Upper lobe of left lung (tissue), 4 donors: Measurements from ENCODE around the gene METTL26.

Experiments
- POLR2A ChIP-seq, 4 donors: fragments of 450-650 bp; IDR thresholded peaks; one replicate each; pipeline ENCODE4 v1.5.1; 2016 to 2017; ENCODE audit warnings: antibody characterized with exemption in 4 of 4, mild to moderate bottlenecking in 2 of 4
- TF ChIP-seq, protein P1 (sequence below), 6 experiments: fragments of 450-650 bp in 4 of 6; fragments of 200-600 bp in 2 of 6; sonication (generic) in 2 of 6; IDR thresholded peaks; one replicate each; pipeline ENCODE4 v1.5.1; 2016 to 2019; ENCODE audit warnings: antibody characterized with exemption in 6 of 6

DNA sequence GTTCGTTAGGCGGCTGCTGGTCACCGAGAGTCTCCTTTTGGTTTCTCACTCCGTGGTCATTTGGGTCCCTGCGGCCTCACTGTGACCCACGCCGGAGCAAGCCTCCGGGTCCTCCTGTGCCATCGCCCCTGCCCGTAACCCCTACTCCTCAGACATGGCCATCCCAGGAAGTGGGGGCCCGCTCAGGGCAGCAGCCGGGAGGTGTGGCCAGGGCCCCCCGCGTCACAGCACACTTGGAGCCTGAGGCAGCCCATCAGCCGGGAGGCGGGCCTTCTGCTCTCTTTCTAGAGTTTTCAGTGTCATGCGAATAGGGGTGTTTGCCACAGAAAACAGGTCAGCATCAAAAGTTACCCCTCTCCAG, 13.2 kb downstream of the METTL26 start:
- TF ChIP-seq, protein P1, sequence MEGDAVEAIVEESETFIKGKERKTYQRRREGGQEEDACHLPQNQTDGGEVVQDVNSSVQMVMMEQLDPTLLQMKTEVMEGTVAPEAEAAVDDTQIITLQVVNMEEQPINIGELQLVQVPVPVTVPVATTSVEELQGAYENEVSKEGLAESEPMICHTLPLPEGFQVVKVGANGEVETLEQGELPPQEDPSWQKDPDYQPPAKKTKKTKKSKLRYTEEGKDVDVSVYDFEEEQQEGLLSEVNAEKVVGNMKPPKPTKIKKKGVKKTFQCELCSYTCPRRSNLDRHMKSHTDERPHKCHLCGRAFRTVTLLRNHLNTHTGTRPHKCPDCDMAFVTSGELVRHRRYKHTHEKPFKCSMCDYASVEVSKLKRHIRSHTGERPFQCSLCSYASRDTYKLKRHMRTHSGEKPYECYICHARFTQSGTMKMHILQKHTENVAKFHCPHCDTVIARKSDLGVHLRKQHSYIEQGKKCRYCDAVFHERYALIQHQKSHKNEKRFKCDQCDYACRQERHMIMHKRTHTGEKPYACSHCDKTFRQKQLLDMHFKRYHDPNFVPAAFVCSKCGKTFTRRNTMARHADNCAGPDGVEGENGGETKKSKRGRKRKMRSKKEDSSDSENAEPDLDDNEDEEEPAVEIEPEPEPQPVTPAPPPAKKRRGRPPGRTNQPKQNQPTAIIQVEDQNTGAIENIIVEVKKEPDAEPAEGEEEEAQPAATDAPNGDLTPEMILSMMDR (IDR thresholded peaks at IDR 0.05) = no peak
- no peak for TF ChIP-seq POLR2A (IDR thresholded peaks at IDR 0.05)
